ENCODE measurements around the gene MAL.
A peak's percentile ranks its signal among the peaks of the same experiment; 100 is the strongest.

The MAL gene

DNA sequence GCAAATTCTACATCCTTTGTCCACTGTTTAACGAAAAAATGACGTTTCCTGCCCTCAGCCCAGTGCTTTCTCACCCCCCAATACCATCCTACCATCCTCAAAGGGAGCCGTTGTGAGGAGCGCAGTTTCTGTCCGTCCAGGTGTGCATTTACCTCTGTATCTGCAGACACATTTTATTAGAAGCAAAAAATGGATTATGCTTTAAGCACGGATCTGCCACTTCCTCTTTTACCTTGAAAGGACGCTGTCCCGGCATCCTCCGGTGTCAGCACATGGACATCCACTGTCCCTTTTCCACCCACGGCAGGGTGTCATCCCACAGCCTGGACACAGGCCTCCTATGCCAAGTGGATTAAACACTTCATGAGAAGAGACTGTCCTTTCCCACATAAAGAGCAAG lies 7.2 kb upstream of the MAL start:
- Mint-ChIP-seq H3K9me3 (no peaks in the 10 kb centered on the region), H3K27me3 (peaks cover 2% of the 10 kb centered on the region), H3K36me3 (ENCODE audit: low read depth) (no peaks in the 10 kb centered on the region), H3K27ac (no peak overlapping the region), H3K4me1 (peaks cover 24% of the 10 kb centered on the region), H3K4me3 (no peak overlapping the region)
- ATAC-seq, result no peak
- no peak for DNase-seq

DNA sequence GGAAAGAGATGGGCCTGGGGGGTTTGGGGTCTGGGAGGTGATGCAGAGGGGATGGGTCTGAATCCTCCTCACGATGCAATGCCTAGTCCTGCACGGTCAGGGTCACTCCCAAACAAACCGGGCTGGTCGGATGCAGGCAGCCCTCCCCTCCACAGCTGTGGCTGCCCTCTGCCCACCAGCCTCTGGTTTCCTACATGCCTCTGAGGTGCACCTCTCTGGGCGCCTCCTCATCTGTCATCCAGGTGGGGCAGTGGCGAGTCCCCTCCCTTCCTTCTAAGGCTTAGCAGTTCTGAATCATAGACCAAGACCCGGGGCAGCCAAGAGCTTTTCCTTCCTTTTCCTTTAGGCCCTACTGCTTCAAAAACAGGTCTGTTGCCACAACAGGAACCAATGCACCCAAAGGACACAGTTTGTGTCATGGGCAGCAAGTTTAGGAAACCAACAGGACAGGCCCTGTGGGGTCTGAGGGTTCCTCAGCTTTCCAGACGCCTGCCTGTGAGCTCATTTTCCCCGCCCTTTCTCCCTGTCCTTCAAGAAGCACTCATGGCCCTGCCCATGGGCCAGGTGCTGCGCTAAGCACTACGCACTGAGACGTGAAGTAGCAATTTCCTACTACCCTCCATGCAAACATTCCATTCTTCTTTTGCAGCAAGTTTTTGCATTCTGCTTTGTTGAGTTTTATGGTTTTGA lies 6.5 kb upstream of the MAL start:
- no peak for ATAC-seq
- no peaks in the 10 kb centered on the region for H3K36me3 Mint-ChIP-seq (ENCODE audit: low read depth)
- H3K27ac Mint-ChIP-seq, result no peak overlapping the region
- H3K4me1 Mint-ChIP-seq, result peaks cover 27% of the 10 kb centered on the region
- no peak for DNase-seq
- no peaks in the 10 kb centered on the region for H3K9me3 Mint-ChIP-seq
- no peak overlapping the region for H3K4me3 Mint-ChIP-seq
- peaks cover 2% of the 10 kb centered on the region for H3K27me3 Mint-ChIP-seq

GRCh38 chr2:95019572-95019971 lies 5.9 kb upstream of the MAL start:
- no peak for DNase-seq
- Mint-ChIP-seq H3K27ac (no peak overlapping the region), H3K27me3 (peaks cover 2% of the 10 kb centered on the region), H3K4me3 (no peak overlapping the region), H3K4me1 (peaks cover 32% of the 10 kb centered on the region), H3K36me3 (ENCODE audit: low read depth) (no peaks in the 10 kb centered on the region), H3K9me3 (no peaks in the 10 kb centered on the region)
- no peak for ATAC-seq

GRCh38 chr2:95020275-95021022 lies 5.1 kb upstream of the MAL start:
- DNase-seq (no peak), ATAC-seq (no peak)
- H3K9me3 Mint-ChIP-seq, result no peaks in the 10 kb centered on the region

GRCh38 chr2:95021023-95021416 lies 4.5 kb upstream of the MAL start:
- Mint-ChIP-seq H3K4me1 (peaks cover 32% of the 10 kb centered on the region), H3K9me3 (no peaks in the 10 kb centered on the region), H3K27ac (no peak overlapping the region), H3K27me3 (peaks cover 7% of the 10 kb centered on the region), H3K36me3 (ENCODE audit: low read depth) (no peaks in the 10 kb centered on the region), H3K4me3 (no peak overlapping the region)
- ATAC-seq (no peak), DNase-seq (no peak)

More at GRCh38 chr2:95020275-95021022, 5.1 kb upstream of the MAL start:
- H3K4me3 Mint-ChIP-seq, result no peak overlapping the region
- H3K36me3 Mint-ChIP-seq (ENCODE audit: low read depth), result no peaks in the 10 kb centered on the region
- peaks cover 32% of the 10 kb centered on the region for H3K4me1 Mint-ChIP-seq
- H3K27me3 Mint-ChIP-seq, result peaks cover 4% of the 10 kb centered on the region
- H3K27ac Mint-ChIP-seq, result no peak overlapping the region

- no peaks in the 10 kb centered on the region for H3K36me3 Mint-ChIP-seq (ENCODE audit: low read depth)
- H3K9me3 Mint-ChIP-seq, result no peaks in the 10 kb centered on the region
- H3K27ac Mint-ChIP-seq, result no peak overlapping the region
- H3K27me3 Mint-ChIP-seq, result peaks cover 12% of the 10 kb centered on the region
- peaks cover 39% of the 10 kb centered on the region for H3K4me1 Mint-ChIP-seq
- DNase-seq (no peak), ATAC-seq (no peak)
- H3K4me3 Mint-ChIP-seq, result no peak overlapping the region
These were observed 3.7 kb upstream of the MAL start for GRCh38 chr2:95021847-95022246.

DNA sequence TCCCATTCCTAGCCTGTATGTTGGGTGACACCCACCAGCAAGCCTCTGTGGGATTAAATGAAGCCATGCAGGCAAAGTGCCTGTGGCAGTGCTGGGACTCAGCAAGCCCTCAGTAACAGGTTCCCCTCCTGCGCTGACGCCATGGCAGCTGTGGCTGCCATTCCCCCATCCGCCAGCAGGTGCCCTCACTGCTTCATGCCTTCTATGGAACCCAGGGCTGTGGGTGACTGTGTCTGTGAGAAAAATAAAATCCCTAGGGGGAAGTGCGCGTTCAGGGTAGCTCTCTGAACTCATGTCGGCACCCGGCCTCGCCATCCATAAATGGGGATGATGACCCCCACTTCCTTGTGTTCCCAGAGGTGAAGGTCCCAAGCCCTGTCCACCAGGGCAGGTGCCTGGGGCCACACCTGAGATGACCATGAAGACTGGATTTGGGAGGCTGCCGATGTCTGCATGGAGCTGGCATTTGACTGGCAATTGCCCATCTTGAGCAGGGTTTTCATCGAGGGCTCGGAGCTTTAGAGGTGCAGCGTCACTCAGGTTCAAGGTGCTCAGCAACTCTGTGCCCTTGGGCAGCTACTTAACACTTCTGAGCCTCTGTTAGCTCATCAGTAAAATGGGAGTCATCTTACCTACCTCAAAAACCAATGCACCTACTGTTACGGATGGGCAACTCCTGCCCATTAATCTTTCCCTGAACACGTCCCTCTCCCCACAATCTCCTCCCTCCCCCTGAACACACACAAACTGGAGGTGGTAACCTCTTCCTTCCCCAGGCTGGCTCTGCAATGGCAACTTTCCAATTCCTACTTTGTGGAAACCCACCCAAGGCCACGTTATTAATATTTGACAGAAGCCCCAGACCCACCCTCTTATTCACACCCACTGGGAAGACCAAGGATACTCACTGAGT lies 2.9 kb upstream of the MAL start:
- no peak overlapping the region for H3K4me3 Mint-ChIP-seq
- H3K27ac Mint-ChIP-seq, result no peak overlapping the region
- ATAC-seq (peak; percentile 62), DNase-seq (peak; percentile 89)
- H3K27me3 Mint-ChIP-seq, result peaks cover 14% of the 10 kb centered on the region
- peaks cover 46% of the 10 kb centered on the region for H3K4me1 Mint-ChIP-seq
- H3K36me3 Mint-ChIP-seq (ENCODE audit: low read depth), result no peaks in the 10 kb centered on the region
- H3K9me3 Mint-ChIP-seq, result no peaks in the 10 kb centered on the region

DNA sequence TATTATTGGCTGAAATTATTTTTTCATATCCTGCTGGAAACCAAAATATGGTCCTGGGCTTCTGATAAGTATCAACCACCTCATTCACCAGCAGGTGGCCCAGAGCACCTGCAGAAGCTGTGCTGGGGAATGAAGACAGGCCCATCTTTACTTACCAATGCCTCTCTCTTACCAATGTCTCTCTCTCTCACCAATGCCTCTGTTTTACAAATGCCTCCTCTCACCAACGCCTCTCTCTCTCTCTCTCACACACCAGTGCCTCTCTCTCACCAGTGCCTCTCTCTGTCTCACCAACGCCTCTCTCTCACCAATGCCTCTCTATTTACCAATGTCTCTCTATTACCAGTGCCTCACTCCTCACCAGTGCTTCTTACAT lies 2.3 kb upstream of the MAL start:
- no peaks in the 10 kb centered on the region for H3K36me3 Mint-ChIP-seq (ENCODE audit: low read depth)
- H3K27me3 Mint-ChIP-seq, result peaks cover 14% of the 10 kb centered on the region
- H3K27ac Mint-ChIP-seq, result no peak overlapping the region
- peak; percentile 46 for DNase-seq
- H3K4me1 Mint-ChIP-seq, result peaks cover 51% of the 10 kb centered on the region
- H3K4me3 Mint-ChIP-seq, result no peak overlapping the region
- ATAC-seq, result peak; percentile 57
- H3K9me3 Mint-ChIP-seq, result no peaks in the 10 kb centered on the region

- peak overlapping the region; percentile 63 for H3K4me3 Mint-ChIP-seq
- DNase-seq, result no peak
- no peaks in the 10 kb centered on the region for H3K36me3 Mint-ChIP-seq (ENCODE audit: low read depth)
- H3K9me3 Mint-ChIP-seq, result no peaks in the 10 kb centered on the region
- no peak overlapping the region for H3K27ac Mint-ChIP-seq
- peaks cover 14% of the 10 kb centered on the region for H3K27me3 Mint-ChIP-seq
- no peak for ATAC-seq
- H3K4me1 Mint-ChIP-seq, result peaks cover 59% of the 10 kb centered on the region
These were observed 1.1 kb upstream of the MAL start for GRCh38 chr2:95024371-95024770.

DNA sequence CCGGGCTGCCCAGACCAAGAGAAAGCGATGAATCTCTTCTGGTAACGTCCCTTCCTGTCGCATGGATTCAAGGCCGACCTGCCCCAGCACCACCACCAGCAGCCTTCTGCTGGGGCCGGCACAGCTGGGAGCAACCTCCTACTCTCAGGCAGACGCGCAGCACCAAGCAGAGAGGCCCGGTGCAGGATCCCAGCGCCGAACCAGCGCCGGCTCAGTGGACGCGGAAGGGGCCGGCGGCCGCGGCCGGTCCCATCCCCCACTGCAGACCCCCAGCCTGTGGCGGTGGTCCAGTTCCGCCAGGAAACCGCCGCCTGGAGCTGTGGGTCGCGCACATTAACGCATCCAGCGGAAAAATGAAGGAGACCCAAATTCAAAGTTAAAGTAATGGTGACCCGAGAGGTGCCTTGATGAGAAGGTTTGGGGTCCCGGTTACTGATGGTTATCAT lies 525 bp upstream of the MAL start:
- Mint-ChIP-seq H3K36me3 (ENCODE audit: low read depth) (no peaks in the 10 kb centered on the region), H3K9me3 (no peaks in the 10 kb centered on the region), H3K27ac (no peak overlapping the region), H3K4me1 (peaks cover 64% of the 10 kb centered on the region), H3K4me3 (peak overlapping the region; percentile 63), H3K27me3 (peaks cover 14% of the 10 kb centered on the region)
- DNase-seq (no peak), ATAC-seq (no peak)

DNA sequence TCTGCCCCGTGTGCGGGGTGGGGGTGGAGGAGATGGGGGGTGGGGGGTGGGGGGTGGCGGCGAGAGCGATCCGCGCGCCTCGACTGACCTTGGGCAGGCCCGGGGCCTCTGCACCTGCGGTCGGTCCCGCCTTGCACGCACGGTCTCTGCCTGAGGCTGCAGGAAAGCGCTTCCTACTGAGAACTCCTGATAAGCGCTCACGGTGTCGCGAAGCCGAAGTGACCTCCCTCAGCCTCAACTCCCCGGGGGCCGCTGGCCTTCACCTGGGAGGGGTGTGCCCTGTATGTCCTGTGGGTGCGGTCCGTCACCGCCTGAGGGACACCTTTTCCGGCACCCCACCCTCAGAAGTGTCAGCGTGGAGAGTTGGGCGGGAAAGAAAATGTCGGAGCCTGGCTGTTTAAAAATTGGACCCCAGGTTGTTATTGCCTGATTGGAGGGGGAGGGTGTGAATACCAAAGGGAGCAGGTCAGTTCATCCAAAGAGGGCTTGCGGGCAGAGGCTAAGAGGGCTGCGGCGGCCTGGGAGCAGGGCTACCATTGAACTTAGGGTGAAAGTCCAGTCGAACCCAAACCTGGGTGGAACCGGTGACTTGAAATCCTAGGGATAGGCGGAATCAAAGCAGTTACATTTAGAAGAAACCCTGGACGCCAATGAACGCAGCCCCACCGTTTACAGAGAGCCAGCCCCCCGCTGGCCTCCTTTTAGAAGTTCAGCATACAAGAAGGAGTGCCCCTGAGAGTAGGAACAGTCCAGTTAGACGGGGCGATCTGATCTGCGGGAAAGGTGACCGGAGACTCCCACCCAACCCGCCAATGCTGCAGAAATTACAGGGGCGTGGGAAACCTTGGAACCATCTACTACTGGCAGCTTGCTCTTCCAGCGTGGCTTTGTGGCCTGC lies 1.2 kb downstream of the MAL start:
- ATAC-seq, result no peak
- DNase-seq, result no peak
- peaks cover 14% of the 10 kb centered on the region for H3K27me3 Mint-ChIP-seq

GRCh38 chr2:95027369-95027720 lies 1.8 kb downstream of the MAL start:
- no peak for DNase-seq
- no peak for ATAC-seq
- peak overlapping the region; percentile 54 for H3K27ac Mint-ChIP-seq
- H3K9me3 Mint-ChIP-seq, result no peaks in the 10 kb centered on the region
- peaks cover 71% of the 10 kb centered on the region for H3K4me1 Mint-ChIP-seq
- peaks cover 14% of the 10 kb centered on the region for H3K27me3 Mint-ChIP-seq
- H3K36me3 Mint-ChIP-seq (ENCODE audit: low read depth), result no peaks in the 10 kb centered on the region
- H3K4me3 Mint-ChIP-seq, result peak overlapping the region; percentile 87

More for the DNA sequence above, 1.2 kb downstream of the MAL start:
- H3K4me3 Mint-ChIP-seq, result peak overlapping the region; percentile 87
- H3K27ac Mint-ChIP-seq, result peak overlapping the region; percentile 54
- H3K9me3 Mint-ChIP-seq, result no peaks in the 10 kb centered on the region
- no peaks in the 10 kb centered on the region for H3K36me3 Mint-ChIP-seq (ENCODE audit: low read depth)
- H3K4me1 Mint-ChIP-seq, result peaks cover 71% of the 10 kb centered on the region

GRCh38 chr2:95029898-95030341 lies 4.4 kb downstream of the MAL start:
- Mint-ChIP-seq H3K27me3 (peaks cover 10% of the 10 kb centered on the region), H3K27ac (no peak overlapping the region), H3K4me3 (no peak overlapping the region), H3K4me1 (peaks cover 61% of the 10 kb centered on the region), H3K36me3 (ENCODE audit: low read depth) (no peaks in the 10 kb centered on the region), H3K9me3 (no peaks in the 10 kb centered on the region)
- ATAC-seq (no peak), DNase-seq (no peak)

DNA sequence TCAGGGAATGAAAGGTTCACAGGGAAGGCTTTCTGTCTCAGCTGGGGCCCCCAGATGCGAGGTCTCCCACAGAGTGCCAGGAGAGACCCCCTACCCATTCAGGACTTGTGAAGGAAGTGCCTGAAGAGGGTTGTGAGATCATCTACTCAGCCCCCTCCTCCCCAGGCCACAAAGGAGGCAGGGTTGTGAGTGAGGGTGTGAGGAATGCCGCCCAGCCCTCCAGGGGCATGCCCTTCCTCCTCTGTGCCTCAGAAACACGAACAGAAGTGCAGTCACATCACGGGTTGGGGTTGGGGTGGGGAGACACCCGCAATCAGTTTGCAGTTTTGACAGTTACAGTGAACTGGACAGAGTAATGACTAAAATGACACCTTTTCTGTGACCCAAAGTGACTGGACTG lies 5.0 kb downstream of the MAL start:
- Mint-ChIP-seq H3K27me3 (peaks cover 10% of the 10 kb centered on the region), H3K9me3 (no peaks in the 10 kb centered on the region), H3K27ac (no peak overlapping the region), H3K36me3 (ENCODE audit: low read depth) (no peaks in the 10 kb centered on the region), H3K4me1 (peaks cover 64% of the 10 kb centered on the region), H3K4me3 (no peak overlapping the region)
- DNase-seq, result no peak
- no peak for ATAC-seq

Measured in activated naive CD8-positive, alpha-beta T cell treated with anti-CD3 and anti-CD28 coated beads, Interleukin-2, amount 50 U/mL, for 24 hours (primary cell).